Astrocyte of the spinal cord (primary cell): ENCODE measurements around the gene EPB41L3.

Experiments used
- DNase-seq: peaks from one replicate; pipeline ENCODE4 v3.0.0; 2011; ENCODE audit warnings: low read depth, low spot score
- H3K4me3 ChIP-seq: 2 replicates; pipeline ENCODE4 v1.5.1; 2011; ENCODE audit warnings: low read depth, mild to moderate bottlenecking, low read length, moderate library complexity
- in situ Hi-C: cut with HindIII; loops from 2 replicates; pipeline ENCODE4 v1.10.0; 2017; ENCODE audit warnings: low sequenced_read_pairs
- TF ChIP-seq, protein P1 (sequence below): IDR thresholded peaks from 2 replicates; pipeline ENCODE4 v1.5.1; 2012; ENCODE audit warnings: low read depth, mild to moderate bottlenecking, low read length, inconsistent platforms

Gene EPB41L3

DNA sequence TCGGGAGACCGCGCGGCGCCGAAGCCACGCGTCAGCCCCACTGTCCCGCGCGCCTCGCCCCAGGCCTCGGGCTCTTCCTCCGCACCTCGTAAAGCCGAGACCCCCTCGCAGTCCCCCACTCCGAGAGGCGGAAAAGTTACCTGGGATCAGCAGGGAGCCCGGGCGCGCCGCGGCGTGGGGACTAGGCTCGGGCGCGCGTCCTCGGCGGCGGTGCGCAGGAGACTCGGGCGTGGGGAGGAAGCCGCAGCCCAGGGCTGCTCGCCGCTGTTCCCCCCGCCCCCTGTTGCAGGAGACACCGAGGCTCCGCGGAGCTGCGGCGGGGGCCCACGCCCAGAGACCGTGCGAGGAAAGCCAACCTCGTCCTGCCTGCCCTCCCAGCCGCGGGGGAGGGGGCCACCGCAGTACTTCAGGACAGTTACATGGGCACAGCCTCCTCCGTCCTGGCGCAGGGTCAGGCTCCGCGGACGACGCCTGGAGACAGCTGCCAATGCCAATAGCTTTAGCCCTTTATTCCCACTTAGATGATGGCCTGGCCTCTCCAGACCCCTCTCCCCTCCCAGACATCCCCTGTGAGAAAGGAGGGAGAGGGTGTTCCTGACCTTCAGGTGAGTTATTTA lies at the start of gene EPB41L3:
EPB41L3 (minus strand) TSS at position 225 of the 617 bp plus-strand sequence. CDS start 54,814 bp downstream, outside the sequence.
- H3K4me3 ChIP-seq: peak within 1 kb of the TSS; percentile 71
- in situ Hi-C loops: no loop called here
- DNase-seq: peak; percentile 35
- TF ChIP-seq, protein P1, sequence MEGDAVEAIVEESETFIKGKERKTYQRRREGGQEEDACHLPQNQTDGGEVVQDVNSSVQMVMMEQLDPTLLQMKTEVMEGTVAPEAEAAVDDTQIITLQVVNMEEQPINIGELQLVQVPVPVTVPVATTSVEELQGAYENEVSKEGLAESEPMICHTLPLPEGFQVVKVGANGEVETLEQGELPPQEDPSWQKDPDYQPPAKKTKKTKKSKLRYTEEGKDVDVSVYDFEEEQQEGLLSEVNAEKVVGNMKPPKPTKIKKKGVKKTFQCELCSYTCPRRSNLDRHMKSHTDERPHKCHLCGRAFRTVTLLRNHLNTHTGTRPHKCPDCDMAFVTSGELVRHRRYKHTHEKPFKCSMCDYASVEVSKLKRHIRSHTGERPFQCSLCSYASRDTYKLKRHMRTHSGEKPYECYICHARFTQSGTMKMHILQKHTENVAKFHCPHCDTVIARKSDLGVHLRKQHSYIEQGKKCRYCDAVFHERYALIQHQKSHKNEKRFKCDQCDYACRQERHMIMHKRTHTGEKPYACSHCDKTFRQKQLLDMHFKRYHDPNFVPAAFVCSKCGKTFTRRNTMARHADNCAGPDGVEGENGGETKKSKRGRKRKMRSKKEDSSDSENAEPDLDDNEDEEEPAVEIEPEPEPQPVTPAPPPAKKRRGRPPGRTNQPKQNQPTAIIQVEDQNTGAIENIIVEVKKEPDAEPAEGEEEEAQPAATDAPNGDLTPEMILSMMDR: no peak

DNA sequence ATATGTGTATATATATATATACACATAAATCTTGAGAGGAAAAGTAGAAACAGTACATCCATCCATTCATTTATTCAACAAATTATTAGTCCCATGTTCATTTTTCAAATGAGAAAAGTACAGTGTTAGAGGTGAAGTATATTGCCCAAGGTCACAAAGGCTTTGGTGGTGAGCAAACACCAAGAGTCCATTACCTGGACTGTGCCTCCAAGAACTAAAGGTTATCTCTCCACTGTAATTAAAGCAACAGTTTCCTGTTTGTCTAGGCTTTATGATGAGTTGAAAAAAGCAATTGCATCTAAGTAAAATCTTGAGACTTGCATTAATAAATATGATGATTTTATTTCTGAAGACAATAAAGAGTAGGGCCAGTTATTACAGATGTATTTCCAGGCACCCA lies 44.7 kb upstream of the EPB41L3 start:
- in situ Hi-C loops: no loop called here
- TF ChIP-seq, protein P1: no peak
- DNase-seq: no peak
- H3K4me3 ChIP-seq: no peak overlapping the region

DNA sequence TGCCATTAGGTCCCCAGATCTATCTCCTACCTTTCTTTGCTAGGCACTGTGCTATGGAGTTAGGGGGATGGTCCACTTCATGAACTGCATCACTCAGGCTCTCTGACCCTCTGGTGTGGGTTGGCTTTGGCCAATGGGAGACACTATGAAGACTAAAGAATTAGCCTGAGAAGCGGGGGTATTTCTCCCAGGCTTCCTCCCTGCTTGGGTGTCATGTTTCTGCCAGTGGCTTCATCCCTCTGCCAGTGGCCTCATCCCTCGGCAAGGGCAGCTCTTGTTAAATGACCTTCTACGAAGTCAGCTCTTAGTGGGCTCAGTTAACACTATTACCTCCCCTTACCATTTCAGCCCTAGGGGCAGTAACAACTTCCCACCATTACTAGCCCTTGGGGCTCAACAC lies 41.9 kb upstream of the EPB41L3 start:
- DNase-seq: no peak
- H3K4me3 ChIP-seq: no peak overlapping the region
- in situ Hi-C loops: no loop called here
- TF ChIP-seq, protein P1: no peak

DNA sequence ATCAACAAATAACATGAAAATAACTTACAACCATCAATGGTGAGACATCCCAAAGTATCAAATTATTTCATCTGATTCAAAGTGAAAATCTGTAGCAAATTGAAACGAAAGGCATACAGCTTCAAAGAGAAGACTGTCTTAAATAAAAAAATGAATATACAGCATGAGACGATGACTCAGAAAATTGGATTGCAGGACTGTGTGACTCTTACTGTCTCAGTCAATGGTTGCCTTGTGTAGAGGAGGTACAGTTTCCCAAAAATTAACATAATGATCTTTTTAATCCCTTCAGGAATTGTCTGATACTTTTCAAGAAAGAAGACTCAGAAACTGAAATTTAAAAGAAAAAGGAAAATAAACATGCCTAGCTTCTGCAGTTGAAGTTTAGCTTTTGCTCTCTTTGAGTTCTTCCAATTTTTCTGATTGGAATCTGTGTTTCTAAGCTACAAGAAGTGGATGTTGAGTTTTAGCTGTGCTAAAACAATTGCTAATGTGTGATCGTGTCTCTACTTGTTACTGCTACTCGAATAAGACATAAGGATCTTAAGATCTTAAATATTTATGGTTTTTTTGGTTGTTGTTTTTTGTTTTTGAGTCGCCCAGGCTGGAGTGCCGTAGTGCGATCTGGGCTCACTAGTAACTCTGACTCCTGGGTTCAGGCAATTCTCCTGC lies 41.1 kb upstream of the EPB41L3 start:
- in situ Hi-C loops: no loop called here
- TF ChIP-seq, protein P1: no peak
- no peak overlapping the region for H3K4me3 ChIP-seq
- DNase-seq: peak; percentile 71

DNA sequence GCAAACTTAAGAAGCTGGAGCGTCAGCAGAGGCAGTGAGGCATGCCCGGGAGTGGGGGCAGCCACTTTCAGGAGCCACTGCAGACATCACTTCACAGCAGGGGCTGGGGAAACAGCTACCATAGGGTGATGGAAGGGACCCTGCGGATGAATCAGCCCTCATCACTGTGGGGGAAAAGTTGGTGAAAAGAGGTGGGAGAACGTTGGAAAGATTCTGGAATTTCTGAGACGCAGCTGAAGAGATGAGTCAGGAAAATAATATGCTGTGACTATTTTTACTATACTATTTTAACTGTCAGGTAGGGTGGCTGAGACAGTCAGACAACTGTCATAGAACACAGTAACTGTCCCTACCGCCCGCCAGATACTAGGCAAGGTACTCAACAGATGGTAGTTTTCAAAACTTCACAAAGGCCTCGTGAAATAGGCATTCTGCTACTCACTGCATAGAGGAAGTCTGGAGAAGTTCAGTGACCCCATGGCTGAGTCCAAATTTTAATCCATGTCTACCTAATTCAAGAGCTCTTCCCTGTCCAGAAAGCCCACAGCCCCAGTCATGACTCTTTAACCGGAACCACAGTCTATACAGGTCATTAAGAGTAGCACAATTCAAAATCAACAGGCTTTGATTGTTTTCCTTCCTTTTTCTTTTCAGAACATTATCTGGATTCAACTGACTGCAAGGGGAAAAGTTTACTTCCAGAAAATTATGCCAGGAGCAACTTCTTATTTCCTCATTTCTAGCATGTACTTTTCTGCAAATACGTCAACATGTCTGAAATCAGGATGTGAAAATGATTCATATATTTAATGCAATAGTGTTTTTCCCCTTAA lies 39.3 kb upstream of the EPB41L3 start:
- in situ Hi-C loops: no loop called here
- TF ChIP-seq, protein P1: no peak
- H3K4me3 ChIP-seq: no peak overlapping the region
- DNase-seq: peak; percentile 79

DNA sequence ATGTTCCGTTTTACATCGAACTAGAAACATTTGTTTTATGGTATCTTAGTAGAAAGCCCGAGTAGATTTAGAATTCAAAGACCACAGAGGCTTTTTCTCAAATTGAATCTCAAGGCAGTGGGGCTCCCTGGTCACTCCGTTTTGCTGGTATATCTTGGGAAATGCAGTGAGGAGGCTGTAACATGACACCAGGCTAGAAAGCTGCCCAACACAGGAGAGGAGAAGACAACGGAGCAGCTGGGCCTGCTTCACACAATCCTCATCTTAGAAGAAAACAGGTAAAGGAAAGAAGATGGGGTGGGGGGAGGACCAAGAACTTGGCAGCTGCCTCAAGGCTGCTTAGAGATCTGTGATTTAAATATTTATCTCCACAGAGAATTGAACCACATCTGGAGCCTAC lies 38.3 kb upstream of the EPB41L3 start:
- TF ChIP-seq, protein P1: no peak
- peak; percentile 77 for DNase-seq
- in situ Hi-C loops: no loop called here
- no peak overlapping the region for H3K4me3 ChIP-seq
